ENCODE results near the gene CNTNAP5. TPM values are rescaled to one million over a fixed set of nuclear protein-coding genes. Genes with fewer than 3 reads are reported as not detected.

The CNTNAP5 gene
- total and polyA plus RNA-seq, 2 donors (not counting 1 experiment from before 2014, with no cell fraction given), result not detected

DNA sequence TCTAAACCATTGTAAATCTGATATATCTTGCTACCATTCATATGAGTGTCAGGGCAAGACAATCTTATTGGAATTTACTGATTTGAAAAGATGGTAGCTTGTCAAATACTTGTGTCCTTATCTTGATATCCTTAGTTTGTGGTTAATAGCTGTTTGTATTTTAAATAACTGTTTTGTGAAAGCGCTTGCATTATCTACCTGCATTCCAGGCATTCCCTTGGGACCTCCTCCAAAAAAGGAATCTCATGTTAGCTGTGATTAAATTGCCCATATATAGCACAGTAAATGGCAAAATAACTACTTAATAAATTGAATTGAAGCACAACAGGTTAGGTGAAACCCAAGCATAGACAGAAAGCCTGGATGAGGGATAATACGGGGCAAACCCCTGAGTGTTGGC, 13.9 kb downstream of the CNTNAP5 start:
- no peak for ATAC-seq (ENCODE audit: low read depth)
- H3K4me3 Mint-ChIP-seq, result no peak overlapping the region
- intact Hi-C loops (cut with micrococcal nuclease), result no loop called here
- no peaks in the 10 kb centered on the region for H3K27me3 Mint-ChIP-seq
- H3K27ac ChIP-seq (ENCODE audit: low read length in 2 of 2), result no peak overlapping the region
- DNase-seq, result no peak
- ChIA-PET CTCF (no interaction called here), POLR2A (no interaction called here)
- no peak overlapping the region for H2AFZ ChIP-seq (ENCODE audit: insufficient read depth, low read depth, low read length, poor library complexity, severe bottlenecking)
- H3K79me2 ChIP-seq (ENCODE audit: control insufficient read depth, insufficient read depth, low read length), result no peaks in the 10 kb centered on the region
- TF ChIP-seq EZH2 (IDR thresholded peaks at IDR 0.05; ENCODE audit: borderline replicate concordance, insufficient read depth, low read depth, low read length, poor library complexity, severe bottlenecking), result no peak
- TF ChIP-seq, protein P1, sequence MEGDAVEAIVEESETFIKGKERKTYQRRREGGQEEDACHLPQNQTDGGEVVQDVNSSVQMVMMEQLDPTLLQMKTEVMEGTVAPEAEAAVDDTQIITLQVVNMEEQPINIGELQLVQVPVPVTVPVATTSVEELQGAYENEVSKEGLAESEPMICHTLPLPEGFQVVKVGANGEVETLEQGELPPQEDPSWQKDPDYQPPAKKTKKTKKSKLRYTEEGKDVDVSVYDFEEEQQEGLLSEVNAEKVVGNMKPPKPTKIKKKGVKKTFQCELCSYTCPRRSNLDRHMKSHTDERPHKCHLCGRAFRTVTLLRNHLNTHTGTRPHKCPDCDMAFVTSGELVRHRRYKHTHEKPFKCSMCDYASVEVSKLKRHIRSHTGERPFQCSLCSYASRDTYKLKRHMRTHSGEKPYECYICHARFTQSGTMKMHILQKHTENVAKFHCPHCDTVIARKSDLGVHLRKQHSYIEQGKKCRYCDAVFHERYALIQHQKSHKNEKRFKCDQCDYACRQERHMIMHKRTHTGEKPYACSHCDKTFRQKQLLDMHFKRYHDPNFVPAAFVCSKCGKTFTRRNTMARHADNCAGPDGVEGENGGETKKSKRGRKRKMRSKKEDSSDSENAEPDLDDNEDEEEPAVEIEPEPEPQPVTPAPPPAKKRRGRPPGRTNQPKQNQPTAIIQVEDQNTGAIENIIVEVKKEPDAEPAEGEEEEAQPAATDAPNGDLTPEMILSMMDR (IDR thresholded peaks at IDR 0.05), result no peak
- no peaks in the 10 kb centered on the region for H3K27me3 ChIP-seq (replicated peaks in 1 of 4; ENCODE audit: control extremely low read depth in 1 of 4, control insufficient read depth in 3 of 4, insufficient read depth in 4 of 4, low read length in 3 of 4)
- WGBS (ENCODE audit: insufficient coverage), result no CpG with 5 or more reads among the region's 2 CpGs
- H3K9me3 Mint-ChIP-seq (ENCODE audit: insufficient read depth), result no peaks in the 10 kb centered on the region
- H3K27ac Mint-ChIP-seq, result no peak overlapping the region
- no peaks in the 10 kb centered on the region for H3K4me1 ChIP-seq (ENCODE audit: control insufficient read depth in 2 of 2, insufficient read depth in 2 of 2, low read length in 2 of 2)
- no peaks in the 10 kb centered on the region for H4K20me1 ChIP-seq (ENCODE audit: control insufficient read depth, insufficient read depth, low read length, poor library complexity, severe bottlenecking)
- no peaks in the 10 kb centered on the region for H3K9me3 ChIP-seq (ENCODE audit: control extremely low read depth in 1 of 3, control insufficient read depth in 2 of 3, insufficient read depth in 1 of 3, low read length in 2 of 3)
- H3K9ac ChIP-seq (ENCODE audit: low read length), result no peak overlapping the region
- no peak overlapping the region for H3K4me3 ChIP-seq (ENCODE audit: control extremely low read depth in 1 of 5, extremely low read depth in 1 of 5, insufficient read depth in 1 of 5, low read depth in 2 of 5, low read length in 4 of 5)
- no peaks in the 10 kb centered on the region for H3K4me1 Mint-ChIP-seq
- no peaks in the 10 kb centered on the region for H3K36me3 ChIP-seq (replicated peaks in 1 of 2; ENCODE audit: control extremely low read depth in 1 of 2, control insufficient read depth in 1 of 2, extremely low read depth in 1 of 2, insufficient read depth in 2 of 2, low read length in 1 of 2)
- no peak overlapping the region for H3K4me2 ChIP-seq (replicated peaks; ENCODE audit: low read depth, low read length, poor library complexity, severe bottlenecking)

DNA sequence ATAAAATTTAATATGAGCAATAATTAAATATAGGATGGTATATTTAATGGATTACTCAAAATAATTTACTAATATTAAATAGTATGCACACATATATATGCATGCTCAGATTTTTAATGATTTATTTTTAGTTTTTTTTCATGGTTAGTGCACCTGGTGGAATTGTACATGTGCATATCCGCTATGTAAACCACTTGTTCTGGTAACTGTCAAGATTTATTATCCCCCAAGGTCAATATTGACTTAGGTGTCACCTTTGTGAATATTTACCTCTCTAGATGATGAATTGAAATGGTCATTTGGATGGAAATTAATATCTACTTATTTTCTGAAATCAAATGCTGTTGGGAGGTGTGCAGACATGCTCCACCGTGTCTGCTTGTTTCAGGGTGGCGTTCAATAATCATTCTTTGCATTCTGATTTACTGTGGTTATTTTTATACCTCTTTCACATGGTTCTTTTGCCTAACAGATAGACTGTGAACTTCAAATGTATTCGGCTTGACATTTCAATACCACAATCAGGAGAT, 14.7 kb downstream of the CNTNAP5 start:
- CTCF ChIA-PET, result no interaction called here
- Mint-ChIP-seq H3K4me1 (no peaks in the 10 kb centered on the region), H3K27ac (no peak overlapping the region), H3K27me3 (no peaks in the 10 kb centered on the region), H3K4me3 (no peak overlapping the region), H3K9me3 (ENCODE audit: insufficient read depth) (no peaks in the 10 kb centered on the region)
- no peaks in the 10 kb centered on the region for H3K79me2 ChIP-seq (ENCODE audit: control insufficient read depth, insufficient read depth, low read length)
- no peak overlapping the region for H3K4me3 ChIP-seq (ENCODE audit: control extremely low read depth in 1 of 5, extremely low read depth in 1 of 5, insufficient read depth in 1 of 5, low read depth in 2 of 5, low read length in 4 of 5)
- H3K4me1 ChIP-seq (ENCODE audit: control insufficient read depth in 2 of 2, insufficient read depth in 2 of 2, low read length in 2 of 2), result no peaks in the 10 kb centered on the region
- no peak overlapping the region for H2AFZ ChIP-seq (ENCODE audit: insufficient read depth, low read depth, low read length, poor library complexity, severe bottlenecking)
- POLR2A ChIA-PET, result no interaction called here
- TF ChIP-seq EZH2 (IDR thresholded peaks at IDR 0.05; ENCODE audit: borderline replicate concordance, insufficient read depth, low read depth, low read length, poor library complexity, severe bottlenecking), result no peak
- TF ChIP-seq, protein P1 (IDR thresholded peaks at IDR 0.05), result no peak
- no peak for DNase-seq
- H3K4me2 ChIP-seq (replicated peaks; ENCODE audit: low read depth, low read length, poor library complexity, severe bottlenecking), result no peak overlapping the region
- no peak overlapping the region for H3K9ac ChIP-seq (ENCODE audit: low read length)
- no peak for ATAC-seq (ENCODE audit: low read depth)
- H3K9me3 ChIP-seq (ENCODE audit: control extremely low read depth in 1 of 3, control insufficient read depth in 2 of 3, insufficient read depth in 1 of 3, low read length in 2 of 3), result no peaks in the 10 kb centered on the region
- no peaks in the 10 kb centered on the region for H3K27me3 ChIP-seq (replicated peaks in 1 of 4; ENCODE audit: control extremely low read depth in 1 of 4, control insufficient read depth in 3 of 4, insufficient read depth in 4 of 4, low read length in 3 of 4)
- intact Hi-C loops (cut with micrococcal nuclease), result no loop called here
- H3K36me3 ChIP-seq (replicated peaks in 1 of 2; ENCODE audit: control extremely low read depth in 1 of 2, control insufficient read depth in 1 of 2, extremely low read depth in 1 of 2, insufficient read depth in 2 of 2, low read length in 1 of 2), result no peaks in the 10 kb centered on the region
- H3K27ac ChIP-seq (ENCODE audit: low read length in 2 of 2), result no peak overlapping the region
- WGBS (ENCODE audit: insufficient coverage), result no CpG with 5 or more reads among the region's 4 CpGs
- no peaks in the 10 kb centered on the region for H4K20me1 ChIP-seq (ENCODE audit: control insufficient read depth, insufficient read depth, low read length, poor library complexity, severe bottlenecking)
